Measurements from ENCODE around the gene STK25. TPM values are rescaled to one million over a fixed set of nuclear protein-coding genes. Genes with fewer than 3 reads are reported as not detected.
"Not testable (repeated sequence)": the region's sequence is repeated elsewhere in the genome, so short reads cannot be mapped to it uniquely, and the experiment has no call there.

STK25 gene
- total RNA-seq, 1 donor from 2014 or later, result 82.4 TPM

- no peak for ATAC-seq
These were observed 31.4 kb upstream of the STK25 start for GRCh38 chr2:241539616-241540374.

GRCh38 chr2:241538838-241539615 lies 30.6 kb upstream of the STK25 start:
- no peak for ATAC-seq

- no peak for ATAC-seq
These were observed 27.7 kb upstream of the STK25 start for GRCh38 chr2:241535871-241536655.

- ATAC-seq, result no peak
These were observed 26.5 kb upstream of the STK25 start for GRCh38 chr2:241534701-241535375.

GRCh38 chr2:241534293-241534692 lies 25.9 kb upstream of the STK25 start:
- peak; percentile 7 for ATAC-seq

- peak; percentile 14 for ATAC-seq
These were observed 24.6 kb upstream of the STK25 start for GRCh38 chr2:241532733-241533601.

- ATAC-seq, result no peak
These were observed 23.8 kb upstream of the STK25 start for GRCh38 chr2:241532168-241532567.

- no peak for ATAC-seq
These were observed 22.9 kb upstream of the STK25 start for GRCh38 chr2:241531161-241531722.

- ATAC-seq, result no peak
These were observed 22.2 kb upstream of the STK25 start for GRCh38 chr2:241530571-241530970.

- ATAC-seq, result not testable (repeated sequence)
These were observed 17.7 kb upstream of the STK25 start for GRCh38 chr2:241525818-241526780.

GRCh38 chr2:241522477-241522876 lies 14.1 kb upstream of the STK25 start:
- no peak for ATAC-seq

- ATAC-seq, result no peak
These were observed 11.3 kb upstream of the STK25 start for GRCh38 chr2:241519669-241520068.

- ATAC-seq, result no peak
These were observed 8.9 kb upstream of the STK25 start for GRCh38 chr2:241517297-241517696.

GRCh38 chr2:241516520-241516965 lies 8.2 kb upstream of the STK25 start:
- peak; percentile 23 for ATAC-seq

- no peak for ATAC-seq
These were observed 6.8 kb upstream of the STK25 start for GRCh38 chr2:241514986-241515737.

- ATAC-seq, result peak; percentile 9
These were observed 6.2 kb upstream of the STK25 start for GRCh38 chr2:241514553-241514952.

- ATAC-seq, result no peak
These were observed 2.8 kb upstream of the STK25 start for GRCh38 chr2:241511091-241511741.

- peak; percentile 14 for ATAC-seq
These were observed 886 bp upstream of the STK25 start for GRCh38 chr2:241509155-241509784.
